HEK293 (cell line): ENCODE measurements around the gene SPATA1.
A peak's percentile ranks its signal among the peaks of the same experiment; 100 is the strongest.

Experiments
- CTCF ChIA-PET: fragments of 350-600 bp; formaldehyde crosslinking; extraction: SDS; loops from one replicate; lab custom pipeline; 2021; ENCODE audit warnings: antibody characterized with exemption; lab: Yijun Ruan, JAX
- POLR2A ChIA-PET: fragments of 300-600 bp; formaldehyde crosslinking; extraction: SDS; loops from one replicate; lab custom pipeline; 2020; ENCODE audit warnings: antibody characterized with exemption, inconsistent platforms; lab: Yijun Ruan, JAX
- H3K27ac ChIP-seq: fragments of 200-500 bp; sonication (Bioruptor generic); 2 replicates; pipeline ENCODE4 v1.5.1; 2014; ENCODE audit warnings: low read depth, low read length, control low read depth, inconsistent platforms; ENCODE audit errors: extremely low read depth
- H3K36me3 ChIP-seq, 2 experiments: fragments of 200-500 bp in 1 of 2; sonication (Bioruptor generic) in 1 of 2; 1 replicate in 1 of 2; 2 replicates in 1 of 2; pipeline ENCODE4 v1.5.1; 2014 to 2017; ENCODE audit warnings: inconsistent platforms in 2 of 2, low read length in 2 of 2; ENCODE audit not compliant: control insufficient read depth in 2 of 2, insufficient read depth in 1 of 2
- H3K4me1 ChIP-seq: fragments of 200-500 bp; sonication (Bioruptor generic); 2 replicates; pipeline ENCODE4 v1.5.1; 2014; ENCODE audit warnings: mild to moderate bottlenecking, low read length, inconsistent platforms; ENCODE audit not compliant: control insufficient read depth, insufficient read depth
- H3K4me3 ChIP-seq: 2 replicates; pipeline ENCODE4 v1.5.1; 2011; ENCODE audit warnings: low read depth, mild to moderate bottlenecking, control low read depth, low read length, moderate library complexity
- H3K9me3 ChIP-seq: fragments of 200-500 bp; sonication (Bioruptor generic); 2 replicates; pipeline ENCODE4 v1.5.1; 2014; ENCODE audit warnings: low read depth, low read length, inconsistent platforms; ENCODE audit not compliant: control insufficient read depth, insufficient read depth
- EGR2 ChIP-seq: fragments of 450-650 bp; formaldehyde crosslinking; IDR thresholded peaks from 2 replicates; pipeline ENCODE4 v1.5.1; 2016; ENCODE audit warnings: low read depth, missing biosample characterization, missing genetic modification characterization
- GLI2 ChIP-seq: fragments of 450-650 bp; formaldehyde crosslinking; IDR thresholded peaks from 2 replicates; pipeline ENCODE4; 2017; ENCODE audit warnings: missing biosample characterization, missing genetic modification characterization, low read depth, borderline replicate concordance
- HIC1 ChIP-seq: fragments of 450-650 bp; formaldehyde crosslinking; IDR thresholded peaks from 2 replicates; pipeline ENCODE4 v1.5.1; 2016; ENCODE audit warnings: missing biosample characterization, missing genetic modification characterization
- KLF1 ChIP-seq: fragments of 450-650 bp; formaldehyde crosslinking; IDR thresholded peaks from 2 replicates; pipeline ENCODE4 v1.5.1; 2016; ENCODE audit warnings: missing biosample characterization, missing genetic modification characterization
- KLF10 ChIP-seq: fragments of 450-650 bp; IDR thresholded peaks from 2 replicates; pipeline ENCODE4 v1.5.1; 2018; ENCODE audit warnings: missing biosample characterization, mild to moderate bottlenecking, missing genetic modification characterization
- KLF16 ChIP-seq: fragments of 450-650 bp; formaldehyde crosslinking; IDR thresholded peaks from 2 replicates; pipeline ENCODE4 v1.5.1; 2017; ENCODE audit warnings: missing biosample characterization, missing genetic modification characterization
- KLF8 ChIP-seq: fragments of 450-650 bp; formaldehyde crosslinking; IDR thresholded peaks from 2 replicates; pipeline ENCODE4 v1.5.1; 2016; ENCODE audit warnings: missing biosample characterization, missing genetic modification characterization
- OSR2 ChIP-seq: fragments of 450-650 bp; formaldehyde crosslinking; IDR thresholded peaks from 2 replicates; pipeline ENCODE4 v1.5.1; 2016; ENCODE audit warnings: missing biosample characterization, missing genetic modification characterization
- PRDM4 ChIP-seq: fragments of 450-650 bp; formaldehyde crosslinking; IDR thresholded peaks from 2 replicates; pipeline ENCODE4 v1.5.1; 2017; ENCODE audit warnings: missing biosample characterization, missing genetic modification characterization
- REST ChIP-seq: fragments of 450-650 bp; formaldehyde crosslinking; IDR thresholded peaks from 2 replicates; pipeline ENCODE4 v1.5.1; 2016; ENCODE audit warnings: missing biosample characterization, missing genetic modification characterization
- SETDB1 ChIP-seq: IDR thresholded peaks from one replicate; pipeline ENCODE4 v1.6.1; 2017; ENCODE audit warnings: mild to moderate bottlenecking, low read length, moderate library complexity, mixed read lengths; ENCODE audit not compliant: insufficient read length
- ZBTB10 ChIP-seq: fragments of 450-650 bp; formaldehyde crosslinking; IDR thresholded peaks from 2 replicates; pipeline ENCODE4 v1.5.1; 2016; ENCODE audit warnings: missing biosample characterization, missing genetic modification characterization
- ZBTB21 ChIP-seq: fragments of 450-650 bp; formaldehyde crosslinking; IDR thresholded peaks from 2 replicates; pipeline ENCODE4 v1.5.1; 2017; ENCODE audit warnings: missing biosample characterization, missing genetic modification characterization
- ZFP37 ChIP-seq: fragments of 450-650 bp; formaldehyde crosslinking; IDR thresholded peaks from 2 replicates; pipeline ENCODE4 v1.5.1; 2016; ENCODE audit warnings: missing biosample characterization, missing genetic modification characterization
- ZFP69B ChIP-seq: fragments of 450-650 bp; formaldehyde crosslinking; IDR thresholded peaks from 2 replicates; pipeline ENCODE4 v1.5.1; 2016; ENCODE audit warnings: missing biosample characterization, missing genetic modification characterization
- ZIC2 ChIP-seq: fragments of 450-650 bp; formaldehyde crosslinking; IDR thresholded peaks from 2 replicates; pipeline ENCODE4 v1.5.1; 2016; ENCODE audit warnings: missing biosample characterization, missing genetic modification characterization
- ZNF10 ChIP-seq: fragments of 450-650 bp; formaldehyde crosslinking; IDR thresholded peaks from 2 replicates; pipeline ENCODE4 v1.5.1; 2017; ENCODE audit warnings: missing biosample characterization, missing genetic modification characterization
- ZNF280C ChIP-seq: fragments of 450-650 bp; formaldehyde crosslinking; IDR thresholded peaks from 2 replicates; pipeline ENCODE4 v1.5.1; 2016; ENCODE audit warnings: missing biosample characterization, missing genetic modification characterization
- ZNF514 ChIP-seq: fragments of 450-650 bp; formaldehyde crosslinking; IDR thresholded peaks from 2 replicates; pipeline ENCODE4 v1.5.1; 2016; ENCODE audit warnings: missing biosample characterization, missing genetic modification characterization
- ZNF639 ChIP-seq: fragments of 450-650 bp; formaldehyde crosslinking; IDR thresholded peaks from 2 replicates; pipeline ENCODE4 v1.5.1; 2016; ENCODE audit warnings: missing biosample characterization, missing genetic modification characterization
- ZNF777 ChIP-seq: fragments of 450-650 bp; formaldehyde crosslinking; IDR thresholded peaks from 2 replicates; pipeline ENCODE4 v1.5.1; 2017; ENCODE audit warnings: missing biosample characterization, missing genetic modification characterization, borderline replicate concordance

The SPATA1 gene

GRCh38 chr1:84506002-84506728 is at the start of gene SPATA1, which contains the start of gene GNG5:
TSS of gene SPATA1 (plus strand) at chr1:84506386. CDS start at chr1:84516360, 9,974 bp downstream.
TSS of gene GNG5 (minus strand) at chr1:84506581. CDS start at chr1:84506091, 490 bp downstream.
- Histone ChIP-seq H3K4me3 (peak within 1 kb of the TSS; percentile 88), H3K9me3 (no peaks in the 10 kb centered on the region), H3K27ac (peak within 1 kb of the TSS; percentile 76), H3K4me1 (peaks cover 5% of the 10 kb centered on the region; the same call in 1 of the 2 replicates), H3K36me3 (peaks cover 0 to 12% of the 10 kb centered on the region in 2 experiments; a peak in 1 of 3 replicates)
- CTCF ChIA-PET, result interaction anchor here (0.6 to 1.1 kb wide), 6 partner anchors 29 to 429 kb away, joined by 3 to 5 read pairs (median 3); partner anchors contain the start of gene CTBS
- POLR2A ChIA-PET, result interaction anchor here (0.6 to 2.2 kb wide), 12 partner anchors 8 to 68 kb away, joined by 3 to 20 read pairs (median 4); partner anchors contain the start of gene CTBS
- TF ChIP-seq ZBTB10 (tag by site-specific recombination), result peak; percentile 46; the same call in 1 of the 2 replicates
- peak; percentile 96 for TF ChIP-seq KLF8
- TF ChIP-seq KLF1 (tag by site-specific recombination), result peak; percentile 85
- TF ChIP-seq ZBTB21 (tag by site-specific recombination), result peak; percentile 51; the same call in 1 of the 2 replicates
- TF ChIP-seq ZFP37, result 0 out of 2 replicates have a peak, but pooled peaks have one; percentile 61
- TF ChIP-seq EGR2 (tag by site-specific recombination), result peak; percentile 83; the same call in 1 of the 2 replicates
- peak; percentile 77 for TF ChIP-seq KLF10 (tag by site-specific recombination)
- 0 out of 2 replicates have a peak, but pooled peaks have one; percentile 34 for TF ChIP-seq ZFP69B (tag by site-specific recombination)
- TF ChIP-seq ZIC2 (tag by site-specific recombination), result 0 out of 2 replicates have a peak, but pooled peaks have one; percentile 21
- no peak for TF ChIP-seq ZNF777 (tag by site-specific recombination)
- TF ChIP-seq SETDB1, result no peak
- TF ChIP-seq REST, result peak; percentile 49; the same call in 1 of the 2 replicates
- no peak for TF ChIP-seq ZNF514 (tag by site-specific recombination)
- peak; percentile 78; the same call in 1 of the 2 replicates for TF ChIP-seq PRDM4 (tag by site-specific recombination)
- TF ChIP-seq OSR2 (tag by site-specific recombination), result peak; percentile 91
- TF ChIP-seq ZNF280C (tag by site-specific recombination), result no peak
- TF ChIP-seq ZNF639 (tag by site-specific recombination), result peak; percentile 66
- peak; percentile 75; the same call in 1 of the 2 replicates for TF ChIP-seq HIC1 (tag by site-specific recombination)
- TF ChIP-seq ZNF10 (tag by site-specific recombination), result peak; percentile 16; the same call in 1 of the 2 replicates
- no peak for TF ChIP-seq GLI2 (tag by site-specific recombination)
- TF ChIP-seq KLF16 (tag by site-specific recombination), result peak; percentile 79
